Suprapubic skin (tissue), 4 donors: ENCODE measurements around the gene UBIAD1. TPM values are rescaled to one million over a fixed set of nuclear protein-coding genes. Genes with fewer than 3 reads are reported as not detected.
"Not testable (repeated sequence)": the region's sequence is repeated elsewhere in the genome, so short reads cannot be mapped to it uniquely, and the experiment has no call there.

ENCODE experiments used
- DNase-seq, 2 donors: peaks; one replicate each; pipeline ENCODE4 v3.0.0-alpha.2; 2019; ENCODE audit warnings: low spot score in 2 of 2
- H3K27ac ChIP-seq: fragments of 200-600 bp; sonication (generic); one replicate; pipeline ENCODE4 v1.5.1; 2019
- H3K27me3 ChIP-seq: fragments of 200-600 bp; sonication (generic); one replicate; pipeline ENCODE4 v1.5.1; 2019
- H3K36me3 ChIP-seq: fragments of 200-600 bp; sonication (generic); one replicate; pipeline ENCODE4 v1.5.1; 2019
- H3K4me1 ChIP-seq: fragments of 200-600 bp; sonication (generic); one replicate; pipeline ENCODE4 v1.5.1; 2019
- H3K4me3 ChIP-seq: fragments of 200-600 bp; sonication (generic); one replicate; pipeline ENCODE4 v1.5.1; 2019; ENCODE audit warnings: mild to moderate bottlenecking
- H3K9me3 ChIP-seq: fragments of 200-600 bp; sonication (generic); one replicate; pipeline ENCODE4 v1.5.1; 2019
- CTCF ChIP-seq, 2 donors: fragments of 200-600 bp in 1 of 2; fragments of 450-650 bp in 1 of 2; sonication (generic) in 1 of 2; IDR thresholded peaks; one replicate each; pipeline ENCODE4 v1.5.1; 2016 to 2019; ENCODE audit warnings: antibody characterized with exemption in 2 of 2, mild to moderate bottlenecking in 1 of 2, moderate library complexity in 1 of 2
- EP300 ChIP-seq: sonication (generic); formaldehyde crosslinking; IDR thresholded peaks from one replicate; pipeline ENCODE4 v1.6.1; 2017; ENCODE audit warnings: antibody characterized with exemption
- POLR2A ChIP-seq, 2 donors: fragments of 450-650 bp; IDR thresholded peaks; one replicate each; pipeline ENCODE4 v1.6.1; 2017; ENCODE audit warnings: antibody characterized with exemption in 2 of 2, mild to moderate bottlenecking in 2 of 2, moderate library complexity in 2 of 2
- POLR2AphosphoS5 ChIP-seq, 3 donors: sonication (generic); formaldehyde crosslinking; IDR thresholded peaks; one replicate each; pipeline ENCODE4 v1.6.1; 2017; ENCODE audit warnings: antibody characterized with exemption in 3 of 3
- WGBS: methylation state at CpG from one replicate; pipeline ENCODE4 v1.1.5; 2018; 5-methylcytosine and 5-hydroxymethylcytosine counted together
- total RNA-seq, 4 donors: library from RNA; depleted of rRNA; stranded (reverse); fragments of >200 nt; gene quantifications; one replicate each; pipeline ENCODE4 v1.1.0, GENCODE V29; 2016

Gene UBIAD1
- total RNA-seq, 4 donors from 2014 or later, result 17.1 to 26.8 (median 19.6) TPM

GRCh38 chr1:11294951-11295350, 22.0 kb downstream of the UBIAD1 start:
- Histone ChIP-seq H3K36me3 (peaks cover 27% of the 10 kb centered on the region), H3K4me1 (no peaks in the 10 kb centered on the region)
- 76% methylated on average over 8 of the region's 8 CpGs for WGBS

GRCh38 chr1:11295905-11296304, 22.9 kb downstream of the UBIAD1 start:
- Histone ChIP-seq H3K4me1 (no peaks in the 10 kb centered on the region), H3K27ac (no peak overlapping the region), H3K9me3 (no peaks in the 10 kb centered on the region), H3K36me3 (peaks cover 22% of the 10 kb centered on the region), H3K27me3 (no peaks in the 10 kb centered on the region), H3K4me3 (no peak overlapping the region)
- no peak for DNase-seq
- TF ChIP-seq POLR2AphosphoS5 (IDR thresholded peaks at IDR 0.05), result no peak
- no peak for TF ChIP-seq POLR2A (IDR thresholded peaks at IDR 0.05)
- no peak for TF ChIP-seq EP300
- TF ChIP-seq CTCF (IDR thresholded peaks at IDR 0.05), result no peak
- WGBS, result 88% methylated on average over 2 of the region's 2 CpGs

More at GRCh38 chr1:11294951-11295350, 22.0 kb downstream of the UBIAD1 start:
- Histone ChIP-seq H3K27me3 (no peaks in the 10 kb centered on the region), H3K9me3 (no peaks in the 10 kb centered on the region), H3K27ac (no peak overlapping the region), H3K4me3 (no peak overlapping the region)
- DNase-seq, result no peak
- no peak for TF ChIP-seq POLR2A (IDR thresholded peaks at IDR 0.05)
- no peak for TF ChIP-seq EP300

GRCh38 chr1:11297774-11298173, 24.8 kb downstream of the UBIAD1 start:
- H3K27ac ChIP-seq, H3K4me1 ChIP-seq, DNase-seq, H3K4me3 ChIP-seq, H3K27me3 ChIP-seq, H3K9me3 ChIP-seq: not testable (repeated sequence)
- peaks cover 22% of the 10 kb centered on the region for H3K36me3 ChIP-seq
- 99% methylated on average over 5 of the region's 5 CpGs for WGBS

GRCh38 chr1:11298390-11299224, 25.6 kb downstream of the UBIAD1 start:
- no peaks in the 10 kb centered on the region for H3K4me1 ChIP-seq
- peaks cover 16% of the 10 kb centered on the region for H3K36me3 ChIP-seq
- H3K4me3 ChIP-seq, result no peak overlapping the region
- no peaks in the 10 kb centered on the region for H3K27me3 ChIP-seq
- DNase-seq, result no peak
- H3K27ac ChIP-seq, result no peak overlapping the region
- no peaks in the 10 kb centered on the region for H3K9me3 ChIP-seq
- TF ChIP-seq POLR2AphosphoS5 (IDR thresholded peaks at IDR 0.05), result no peak
- TF ChIP-seq POLR2A (IDR thresholded peaks at IDR 0.05), result no peak
- TF ChIP-seq EP300, result no peak
- TF ChIP-seq CTCF (IDR thresholded peaks at IDR 0.05), result no peak
- WGBS, result 81% methylated on average over 12 of the region's 12 CpGs

GRCh38 chr1:11299225-11299574, 26.2 kb downstream of the UBIAD1 start:
- Histone ChIP-seq H3K4me1 (no peaks in the 10 kb centered on the region), H3K9me3 (no peaks in the 10 kb centered on the region), H3K4me3 (no peak overlapping the region), H3K36me3 (peaks cover 16% of the 10 kb centered on the region), H3K27ac (no peak overlapping the region), H3K27me3 (no peaks in the 10 kb centered on the region)
- WGBS, result 75% methylated on average over 10 of the region's 10 CpGs
- no peak for TF ChIP-seq POLR2A (IDR thresholded peaks at IDR 0.05)
- TF ChIP-seq CTCF (IDR thresholded peaks at IDR 0.05), result no peak
- TF ChIP-seq POLR2AphosphoS5 (IDR thresholded peaks at IDR 0.05), result no peak
- no peak for TF ChIP-seq EP300
- DNase-seq, result no peak

GRCh38 chr1:11301601-11302000, 28.6 kb downstream of the UBIAD1 start:
- Histone ChIP-seq H3K9me3 (no peaks in the 10 kb centered on the region), H3K4me1 (no peaks in the 10 kb centered on the region), H3K27ac (no peak overlapping the region), H3K27me3 (no peaks in the 10 kb centered on the region), H3K36me3 (no peaks in the 10 kb centered on the region), H3K4me3 (no peak overlapping the region)
- 45% methylated on average over 9 of the region's 9 CpGs for WGBS
- DNase-seq, result no peak
- TF ChIP-seq POLR2AphosphoS5 (IDR thresholded peaks at IDR 0.05) (no peak), EP300 (no peak), POLR2A (IDR thresholded peaks at IDR 0.05) (no peak), CTCF (IDR thresholded peaks at IDR 0.05) (no peak)
